ENCODE measurements around the gene ATG9A. TPM values are rescaled to one million over a fixed set of nuclear protein-coding genes. Genes with fewer than 3 reads are reported as not detected.

The ATG9A gene
- total and polyA plus RNA-seq, 2 donors (not counting 1 experiment from before 2014, with no cell fraction given) = 41.8 to 65.5 TPM

DNA sequence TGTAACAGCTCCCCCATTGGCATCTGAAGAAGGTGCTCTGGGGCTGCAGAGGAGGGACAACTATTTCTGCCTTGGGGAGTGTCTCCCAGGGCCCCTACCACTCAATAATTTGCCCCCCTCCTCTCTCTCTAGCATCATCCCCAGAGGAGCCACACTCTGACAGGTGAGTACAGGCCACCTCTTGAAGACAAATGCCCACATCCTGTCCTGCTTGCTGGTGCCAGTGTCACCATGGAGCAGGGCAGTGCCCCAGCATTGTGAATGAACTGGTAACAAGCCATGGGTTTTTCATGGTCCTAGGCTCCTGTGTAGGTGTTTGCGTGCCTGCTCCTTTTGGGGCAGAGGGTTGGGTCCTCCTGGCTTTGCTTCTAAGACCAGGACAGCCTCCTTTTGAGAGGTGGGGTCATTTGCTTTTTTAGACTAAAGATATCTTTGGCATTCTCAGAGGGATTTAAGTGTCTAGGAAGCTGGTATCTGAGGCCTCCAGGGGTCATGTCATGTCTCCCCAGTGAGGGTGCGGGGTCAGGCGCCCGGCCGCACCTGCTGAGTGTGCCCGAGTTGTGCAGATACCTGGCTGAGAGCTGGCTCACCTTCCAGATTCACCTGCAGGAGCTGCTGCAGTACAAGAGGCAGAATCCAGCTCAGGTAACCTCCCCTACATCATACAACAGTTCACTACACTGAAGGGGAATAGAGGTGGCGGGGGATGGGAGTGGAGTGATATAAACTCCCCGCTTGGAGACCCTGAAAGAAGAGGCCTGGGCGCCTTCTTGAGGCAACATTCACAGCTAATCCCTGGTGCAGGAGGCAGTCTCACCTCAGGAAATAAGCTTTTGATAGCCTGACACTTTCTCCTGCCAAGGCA lies 49.6 kb downstream of the ATG9A start:
- intact Hi-C loops (cut with micrococcal nuclease) = loop anchor here (5.0 kb wide), 2 partner anchors 317 to 963 kb away; partner anchors contain the start of genes ARPC2 and GMPPA
- H3K4me3 Mint-ChIP-seq = peak overlapping the region; percentile 88
- ATAC-seq (ENCODE audit: low read depth) (no peak), DNase-seq (peak; percentile 4)
- H3K36me3 ChIP-seq (replicated peaks in 1 of 2; ENCODE audit: control extremely low read depth in 1 of 2, control insufficient read depth in 1 of 2, extremely low read depth in 1 of 2, insufficient read depth in 2 of 2, low read length in 1 of 2) = peaks cover 2 to 56% of the 10 kb centered on the region in 2 experiments
- H3K4me1 Mint-ChIP-seq = peaks cover 33% of the 10 kb centered on the region
- ChIA-PET CTCF (interaction anchor here (0.8 to 3.1 kb wide), 10 partner anchors 9 to 119 kb away, joined by 3 to 18 read pairs (median 4); partner anchors contain the start of genes NHEJ1, SLC23A3 and ZFAND2B), POLR2A (interaction anchor here (1.2 to 1.7 kb wide), 2 partner anchors 25 to 27 kb away, joined by 4 to 6 read pairs; partner anchors contain the start of gene ZFAND2B)
- H3K27ac ChIP-seq (ENCODE audit: low read length in 2 of 2) = peak overlapping the region in 1 of 2 donors; percentile 94
- no peak overlapping the region for H2AFZ ChIP-seq (ENCODE audit: insufficient read depth, low read depth, low read length, poor library complexity, severe bottlenecking)
- peaks cover 40% of the 10 kb centered on the region for H4K20me1 ChIP-seq (ENCODE audit: control insufficient read depth, insufficient read depth, low read length, poor library complexity, severe bottlenecking)
- no peak for TF ChIP-seq EZH2 (IDR thresholded peaks at IDR 0.05; ENCODE audit: borderline replicate concordance, insufficient read depth, low read depth, low read length, poor library complexity, severe bottlenecking)
- TF ChIP-seq, protein P1, sequence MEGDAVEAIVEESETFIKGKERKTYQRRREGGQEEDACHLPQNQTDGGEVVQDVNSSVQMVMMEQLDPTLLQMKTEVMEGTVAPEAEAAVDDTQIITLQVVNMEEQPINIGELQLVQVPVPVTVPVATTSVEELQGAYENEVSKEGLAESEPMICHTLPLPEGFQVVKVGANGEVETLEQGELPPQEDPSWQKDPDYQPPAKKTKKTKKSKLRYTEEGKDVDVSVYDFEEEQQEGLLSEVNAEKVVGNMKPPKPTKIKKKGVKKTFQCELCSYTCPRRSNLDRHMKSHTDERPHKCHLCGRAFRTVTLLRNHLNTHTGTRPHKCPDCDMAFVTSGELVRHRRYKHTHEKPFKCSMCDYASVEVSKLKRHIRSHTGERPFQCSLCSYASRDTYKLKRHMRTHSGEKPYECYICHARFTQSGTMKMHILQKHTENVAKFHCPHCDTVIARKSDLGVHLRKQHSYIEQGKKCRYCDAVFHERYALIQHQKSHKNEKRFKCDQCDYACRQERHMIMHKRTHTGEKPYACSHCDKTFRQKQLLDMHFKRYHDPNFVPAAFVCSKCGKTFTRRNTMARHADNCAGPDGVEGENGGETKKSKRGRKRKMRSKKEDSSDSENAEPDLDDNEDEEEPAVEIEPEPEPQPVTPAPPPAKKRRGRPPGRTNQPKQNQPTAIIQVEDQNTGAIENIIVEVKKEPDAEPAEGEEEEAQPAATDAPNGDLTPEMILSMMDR (IDR thresholded peaks at IDR 0.05) = no peak
- peaks cover 45% of the 10 kb centered on the region for H3K79me2 ChIP-seq (ENCODE audit: control insufficient read depth, insufficient read depth, low read length)
- H3K4me3 ChIP-seq (ENCODE audit: control extremely low read depth in 1 of 5, extremely low read depth in 1 of 5, insufficient read depth in 1 of 5, low read depth in 2 of 5, low read length in 4 of 5) = no peak overlapping the region
- H3K9ac ChIP-seq (ENCODE audit: low read length) = no peak overlapping the region
- 97% methylated on average over 6 of the region's 9 CpGs for WGBS (ENCODE audit: insufficient coverage)
- peak overlapping the region; percentile 83 for H3K4me2 ChIP-seq (replicated peaks; ENCODE audit: low read depth, low read length, poor library complexity, severe bottlenecking)
- no peaks in the 10 kb centered on the region for H3K27me3 ChIP-seq (replicated peaks in 1 of 4; ENCODE audit: control extremely low read depth in 1 of 4, control insufficient read depth in 3 of 4, insufficient read depth in 4 of 4, low read length in 3 of 4)
- H3K4me1 ChIP-seq (ENCODE audit: control insufficient read depth in 2 of 2, insufficient read depth in 2 of 2, low read length in 2 of 2) = peaks cover 17 to 39% of the 10 kb centered on the region in 2 donors
- H3K27me3 Mint-ChIP-seq = no peaks in the 10 kb centered on the region
- no peaks in the 10 kb centered on the region for H3K9me3 ChIP-seq (ENCODE audit: control extremely low read depth in 1 of 3, control insufficient read depth in 2 of 3, insufficient read depth in 1 of 3, low read length in 2 of 3)
- H3K27ac Mint-ChIP-seq = no peak overlapping the region
- H3K9me3 Mint-ChIP-seq (ENCODE audit: insufficient read depth) = no peaks in the 10 kb centered on the region
